ENCODE data around the gene AOAH. TPM values are rescaled to one million over a fixed set of nuclear protein-coding genes. Genes with fewer than 3 reads are reported as not detected.
A peak's percentile ranks its signal among the peaks of the same experiment; 100 is the strongest.

AOAH gene
- total RNA-seq, 2 experiments from 2014 or later: 17.7 to 18.0 TPM

DNA sequence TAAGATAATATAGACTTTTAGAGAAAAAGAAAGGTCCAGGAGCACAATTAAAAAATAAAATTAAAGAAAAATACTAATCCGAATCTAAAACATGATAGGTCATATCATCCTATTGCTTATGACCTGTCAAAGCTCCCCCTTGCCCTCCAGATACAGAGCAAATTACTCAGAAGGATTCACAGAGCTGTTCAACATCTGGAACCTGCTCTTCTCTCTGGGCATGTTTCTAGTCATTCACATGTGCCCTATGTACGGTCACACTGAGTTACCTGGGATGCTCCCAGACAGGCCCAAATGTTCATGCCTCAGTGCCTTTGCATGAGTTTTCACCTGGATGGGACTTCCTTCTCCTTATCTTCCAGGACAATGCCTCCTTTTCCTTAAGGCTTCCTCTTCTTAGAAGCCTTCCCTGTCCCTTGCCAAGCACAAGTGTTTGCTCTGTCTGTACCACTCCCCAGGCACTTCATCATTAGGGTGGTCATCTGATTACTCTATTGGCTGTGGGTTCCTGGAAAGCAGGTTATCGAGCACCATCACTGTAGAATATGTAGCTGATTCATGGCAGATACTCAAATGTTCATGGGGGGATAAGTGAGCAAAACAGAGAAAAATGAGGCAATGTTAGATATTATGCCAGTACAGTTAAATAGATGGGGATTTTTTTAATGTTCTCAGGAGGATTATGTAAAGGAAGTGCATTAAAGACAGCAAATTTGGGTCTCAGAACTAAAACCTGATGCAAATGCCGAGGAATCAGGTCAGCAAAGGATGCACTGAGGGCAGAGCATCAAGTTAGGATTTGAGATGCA, 12.0 kb upstream of the AOAH start:
- H3K4me3 Mint-ChIP-seq: peak overlapping the region; percentile 46
- peaks cover 21% of the 10 kb centered on the region for H3K9me3 Mint-ChIP-seq (ENCODE audit: insufficient read depth)
- ChIA-PET CTCF (interaction anchor here (0.6 to 1.8 kb wide), 4 partner anchors 10 to 58 kb away, joined by 3 to 5 read pairs (median 4); no protein-coding TSS in a partner anchor), POLR2A (no interaction called here)
- ATAC-seq: peak; percentile 27
- H3K4me1 Mint-ChIP-seq (ENCODE audit: low read depth): peaks cover 40% of the 10 kb centered on the region
- H3K27me3 Mint-ChIP-seq (ENCODE audit: low read depth): no peaks in the 10 kb centered on the region
- H3K36me3 Mint-ChIP-seq (ENCODE audit: low read depth): peaks cover 18% of the 10 kb centered on the region
- DNase-seq: no peak
- peak overlapping the region; percentile 84 for H3K27ac Mint-ChIP-seq

DNA sequence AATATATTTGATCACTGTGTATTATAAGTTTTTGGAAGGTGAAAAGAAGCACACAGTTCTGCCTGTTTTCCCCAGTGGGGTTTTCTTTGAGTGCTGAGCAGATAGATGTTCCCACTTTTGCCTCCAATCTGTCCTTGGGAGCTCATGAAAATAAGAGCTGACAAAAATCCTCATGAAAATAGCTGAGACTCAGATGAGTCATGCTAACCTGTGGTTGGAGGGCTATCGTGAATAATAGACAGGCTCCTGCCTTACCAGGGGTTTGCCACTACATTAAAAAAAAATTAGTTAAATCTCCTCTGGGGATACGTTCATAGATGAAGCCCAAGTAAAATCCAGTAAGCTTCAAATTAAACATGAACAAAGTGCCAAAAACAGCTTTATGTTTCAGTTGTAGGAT, 10.9 kb upstream of the AOAH start:
- H3K27me3 Mint-ChIP-seq (ENCODE audit: low read depth): no peaks in the 10 kb centered on the region
- peaks cover 26% of the 10 kb centered on the region for H3K36me3 Mint-ChIP-seq (ENCODE audit: low read depth)
- DNase-seq (no peak), ATAC-seq (no peak)
- CTCF ChIA-PET: interaction anchor here (0.8 to 1.8 kb wide), 8 partner anchors 9 to 1635 kb away, joined by 3 to 6 read pairs (median 4); no protein-coding TSS in a partner anchor
- H3K4me3 Mint-ChIP-seq: no peak overlapping the region
- POLR2A ChIA-PET: interaction anchor here (0.5 to 1.7 kb wide), 3 partner anchors 11 to 446 kb away, joined by 3 to 5 read pairs (median 4); partner anchors contain the start of gene AOAH
- peaks cover 40% of the 10 kb centered on the region for H3K4me1 Mint-ChIP-seq (ENCODE audit: low read depth)
- H3K27ac Mint-ChIP-seq: no peak overlapping the region
- H3K9me3 Mint-ChIP-seq (ENCODE audit: insufficient read depth): peaks cover 30% of the 10 kb centered on the region

DNA sequence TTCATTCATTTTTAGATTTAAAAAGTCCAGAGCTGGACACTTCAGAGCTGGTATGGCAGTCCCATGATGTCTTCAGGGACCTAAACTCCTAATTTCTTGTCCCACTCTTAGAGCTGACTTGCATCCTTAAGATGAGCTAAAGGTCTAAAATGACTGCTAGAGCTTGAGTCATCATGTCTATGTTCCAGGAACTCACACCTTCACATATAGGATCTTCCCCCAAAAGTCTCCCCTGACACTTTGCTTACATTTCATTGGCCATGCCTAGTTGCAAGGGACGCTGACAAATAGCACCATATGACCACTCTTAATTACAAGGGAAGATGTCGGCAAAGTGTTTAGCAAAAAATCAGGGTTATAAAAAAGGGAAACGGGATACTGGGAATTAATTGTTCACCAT, 10.4 kb upstream of the AOAH start:
- ATAC-seq (no peak), DNase-seq (no peak)
- ChIA-PET CTCF (interaction anchor here (0.8 to 1.8 kb wide), 6 partner anchors 8 to 1635 kb away, joined by 3 to 6 read pairs (median 3); no protein-coding TSS in a partner anchor), POLR2A (interaction anchor here (0.5 to 1.7 kb wide), 3 partner anchors 11 to 446 kb away, joined by 3 to 5 read pairs (median 4); partner anchors contain the start of gene AOAH)
- H3K9me3 Mint-ChIP-seq (ENCODE audit: insufficient read depth): peaks cover 35% of the 10 kb centered on the region
- H3K27me3 Mint-ChIP-seq (ENCODE audit: low read depth): no peaks in the 10 kb centered on the region
- peaks cover 40% of the 10 kb centered on the region for H3K4me1 Mint-ChIP-seq (ENCODE audit: low read depth)
- H3K4me3 Mint-ChIP-seq: no peak overlapping the region
- no peak overlapping the region for H3K27ac Mint-ChIP-seq
- peaks cover 28% of the 10 kb centered on the region for H3K36me3 Mint-ChIP-seq (ENCODE audit: low read depth)

DNA sequence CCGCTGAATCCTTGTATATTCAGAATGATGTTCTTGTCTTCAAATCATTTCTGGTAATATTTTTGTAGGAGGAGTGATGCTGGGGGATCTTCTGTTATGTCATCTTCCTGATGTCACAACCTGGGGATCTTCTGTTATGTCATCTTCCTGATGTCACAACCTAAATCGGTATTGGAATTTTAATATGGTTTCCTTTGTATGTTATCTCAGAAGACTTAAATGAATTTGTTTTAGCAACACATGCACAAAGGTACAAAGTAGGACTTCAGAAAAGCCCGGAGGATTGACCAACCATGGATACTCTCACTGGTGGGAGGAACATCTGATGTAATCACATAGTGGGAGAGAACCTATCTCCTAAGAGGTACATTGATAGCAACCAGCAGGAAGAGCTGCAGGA, 9.1 kb upstream of the AOAH start:
- no peak overlapping the region for H3K4me3 Mint-ChIP-seq
- no peak for DNase-seq
- H3K27ac Mint-ChIP-seq: no peak overlapping the region
- CTCF ChIA-PET: interaction anchor here (1.7 kb wide), 1 partner anchor 14 kb away, joined by 6 read pairs; no protein-coding TSS in a partner anchor
- peaks cover 41% of the 10 kb centered on the region for H3K9me3 Mint-ChIP-seq (ENCODE audit: insufficient read depth)
- POLR2A ChIA-PET: no interaction called here
- peaks cover 40% of the 10 kb centered on the region for H3K4me1 Mint-ChIP-seq (ENCODE audit: low read depth)
- H3K36me3 Mint-ChIP-seq (ENCODE audit: low read depth): peaks cover 35% of the 10 kb centered on the region
- ATAC-seq: no peak
- H3K27me3 Mint-ChIP-seq (ENCODE audit: low read depth): no peaks in the 10 kb centered on the region

DNA sequence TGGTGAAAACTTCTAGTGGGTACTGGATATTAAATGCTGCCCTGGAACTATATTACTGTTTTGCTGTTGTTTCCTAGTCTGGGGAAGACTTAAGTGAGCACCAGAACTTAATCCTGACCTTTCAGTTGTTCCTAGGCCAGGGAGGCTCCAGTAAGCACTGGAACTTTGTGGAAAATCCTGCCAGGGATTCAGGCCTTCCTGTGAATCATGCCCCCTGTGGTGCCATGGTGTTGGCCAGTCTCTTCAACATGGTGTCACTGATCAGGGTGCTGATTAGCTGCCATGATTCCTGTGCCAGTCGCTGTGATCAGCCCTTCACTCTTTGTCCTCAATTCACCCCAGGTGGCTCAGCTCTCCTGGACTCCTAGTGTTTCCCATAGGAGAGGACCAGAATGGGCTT, 8.5 kb upstream of the AOAH start:
- H3K36me3 Mint-ChIP-seq (ENCODE audit: low read depth): peaks cover 35% of the 10 kb centered on the region
- CTCF ChIA-PET: no interaction called here

DNA sequence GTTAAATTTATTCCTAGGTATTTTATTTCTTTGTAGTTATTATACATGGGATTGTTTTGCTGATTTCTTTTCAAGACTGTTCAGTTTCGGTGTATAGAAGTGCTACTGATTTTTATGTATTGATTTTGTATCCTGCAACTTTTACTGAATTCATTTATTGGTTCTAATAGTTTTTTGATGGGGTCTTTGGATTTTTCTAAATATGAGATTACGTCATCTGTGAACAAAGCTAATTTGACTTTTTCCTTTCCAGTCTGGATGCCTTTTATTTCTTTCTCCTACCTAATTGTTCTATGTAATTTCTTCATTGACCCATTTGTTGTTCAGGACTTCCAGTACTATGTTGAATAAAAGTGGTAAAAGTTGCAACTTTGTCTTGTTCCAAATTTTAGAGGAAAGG, 5.8 kb upstream of the AOAH start:
- CTCF ChIA-PET: no interaction called here
- POLR2A ChIA-PET: no interaction called here
- Mint-ChIP-seq H3K9me3 (ENCODE audit: insufficient read depth) (peaks cover 41% of the 10 kb centered on the region), H3K27me3 (ENCODE audit: low read depth) (no peaks in the 10 kb centered on the region), H3K4me3 (no peak overlapping the region), H3K27ac (no peak overlapping the region), H3K4me1 (ENCODE audit: low read depth) (peaks cover 46% of the 10 kb centered on the region), H3K36me3 (ENCODE audit: low read depth) (peaks cover 38% of the 10 kb centered on the region)
- ATAC-seq (no peak), DNase-seq (no peak)

More for the DNA sequence above, 8.5 kb upstream of the AOAH start:
- POLR2A ChIA-PET: no interaction called here
- no peaks in the 10 kb centered on the region for H3K27me3 Mint-ChIP-seq (ENCODE audit: low read depth)
- no peak overlapping the region for H3K4me3 Mint-ChIP-seq
- no peak for DNase-seq
- H3K27ac Mint-ChIP-seq: no peak overlapping the region
- peaks cover 41% of the 10 kb centered on the region for H3K9me3 Mint-ChIP-seq (ENCODE audit: insufficient read depth)
- no peak for ATAC-seq
- H3K4me1 Mint-ChIP-seq (ENCODE audit: low read depth): peaks cover 39% of the 10 kb centered on the region

DNA sequence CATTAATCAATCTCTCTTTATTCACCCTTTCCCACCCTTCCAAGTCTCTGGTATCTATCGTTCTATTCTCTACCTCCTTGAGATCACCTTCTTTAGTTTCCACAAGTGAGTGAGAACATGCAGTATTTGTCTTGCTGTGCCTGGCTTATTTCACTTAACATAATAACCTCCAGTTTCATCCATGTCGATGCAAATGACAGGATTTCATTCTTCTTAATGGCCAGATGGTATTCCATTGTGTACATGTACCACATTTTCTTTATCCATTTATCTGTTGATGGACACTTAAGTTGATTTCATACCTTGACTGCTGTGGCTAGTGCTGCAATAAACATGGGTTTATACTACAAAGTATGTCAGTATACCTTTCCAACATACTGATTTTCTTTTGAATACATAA, 3.8 kb upstream of the AOAH start:
- POLR2A ChIA-PET: no interaction called here
- no peaks in the 10 kb centered on the region for H3K27me3 Mint-ChIP-seq (ENCODE audit: low read depth)
- H3K9me3 Mint-ChIP-seq (ENCODE audit: insufficient read depth): peaks cover 31% of the 10 kb centered on the region
- DNase-seq (no peak), ATAC-seq (no peak)
- CTCF ChIA-PET: interaction anchor here (1.9 to 3.1 kb wide), 2 partner anchors 58 to 470 kb away, joined by 4 to 11 read pairs; no protein-coding TSS in a partner anchor
- H3K27ac Mint-ChIP-seq: no peak overlapping the region
- peaks cover 33% of the 10 kb centered on the region for H3K36me3 Mint-ChIP-seq (ENCODE audit: low read depth)
- H3K4me3 Mint-ChIP-seq: no peak overlapping the region
- peaks cover 52% of the 10 kb centered on the region for H3K4me1 Mint-ChIP-seq (ENCODE audit: low read depth)

DNA sequence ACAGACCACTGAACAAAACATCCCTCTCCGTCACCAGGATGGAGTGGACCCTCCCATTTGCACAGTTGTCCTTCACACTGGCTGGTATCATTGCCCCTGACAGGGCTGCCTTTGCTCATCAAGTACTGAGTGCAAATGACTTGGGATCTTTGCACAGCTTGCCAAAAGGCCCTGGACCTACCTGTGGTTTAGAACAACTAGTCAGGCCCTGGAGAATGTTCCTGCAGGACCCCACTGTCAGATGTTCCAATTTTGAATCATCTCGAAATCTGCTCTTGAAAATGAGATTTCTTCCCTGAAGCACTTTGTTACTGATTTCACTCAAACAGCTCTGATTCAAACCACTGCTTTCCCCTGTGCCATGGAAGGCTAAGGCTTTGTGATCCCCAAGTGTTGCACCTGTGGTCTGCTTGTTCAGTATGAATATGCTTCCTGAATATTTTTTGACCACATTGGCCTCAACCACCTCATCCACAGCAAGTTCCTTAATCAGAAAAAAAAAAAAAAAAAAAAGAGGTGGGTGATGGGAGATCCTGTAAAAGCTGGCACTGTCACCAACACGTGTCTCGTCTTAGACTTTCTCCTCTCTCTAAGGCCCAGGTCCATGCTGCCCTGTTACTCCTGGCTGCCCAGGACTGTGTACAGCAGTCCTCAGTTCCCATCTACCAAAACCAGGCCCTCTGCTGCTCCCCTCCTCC, 2.7 kb upstream of the AOAH start:
- no peak for DNase-seq
- CTCF ChIA-PET: interaction anchor here (0.8 to 3.1 kb wide), 9 partner anchors 9 to 471 kb away, joined by 3 to 11 read pairs (median 4); no protein-coding TSS in a partner anchor
- peaks cover 58% of the 10 kb centered on the region for H3K4me1 Mint-ChIP-seq (ENCODE audit: low read depth)

DNA sequence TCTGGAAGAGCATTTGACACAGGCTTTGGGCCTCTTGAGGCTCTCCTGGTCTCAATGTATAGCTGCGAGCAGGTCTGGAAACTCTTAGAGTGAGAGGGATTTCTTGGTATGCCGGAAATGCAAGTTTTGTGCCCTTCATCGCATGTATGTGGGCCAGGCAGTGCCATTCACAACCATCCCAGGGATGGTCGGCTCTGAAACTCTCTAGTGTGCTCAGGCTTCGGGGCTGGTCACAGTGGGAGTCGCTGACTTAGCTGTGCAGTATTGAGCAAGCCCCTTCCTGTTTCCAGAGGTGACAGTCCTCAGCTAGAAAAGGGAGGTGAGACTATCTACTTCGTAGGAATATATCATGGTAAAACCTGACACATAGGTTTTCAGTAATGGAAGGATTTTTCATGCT, 2.0 kb upstream of the AOAH start:
- DNase-seq: no peak
- CTCF ChIA-PET: interaction anchor here (0.8 to 3.1 kb wide), 11 partner anchors 9 to 472 kb away, joined by 3 to 11 read pairs (median 4); no protein-coding TSS in a partner anchor
- ATAC-seq: no peak
- no peak overlapping the region for H3K4me3 Mint-ChIP-seq
- POLR2A ChIA-PET: interaction anchor here (1.2 to 1.3 kb wide), 2 partner anchors 48 to 51 kb away, joined by 3 read pairs; no protein-coding TSS in a partner anchor
- peaks cover 64% of the 10 kb centered on the region for H3K4me1 Mint-ChIP-seq (ENCODE audit: low read depth)
- H3K27ac Mint-ChIP-seq: peak overlapping the region; percentile 77
- H3K27me3 Mint-ChIP-seq (ENCODE audit: low read depth): no peaks in the 10 kb centered on the region
- peaks cover 20% of the 10 kb centered on the region for H3K9me3 Mint-ChIP-seq (ENCODE audit: insufficient read depth)
- H3K36me3 Mint-ChIP-seq (ENCODE audit: low read depth): peaks cover 34% of the 10 kb centered on the region

More for the DNA sequence above, 2.7 kb upstream of the AOAH start:
- no peak overlapping the region for H3K4me3 Mint-ChIP-seq
- no peaks in the 10 kb centered on the region for H3K27me3 Mint-ChIP-seq (ENCODE audit: low read depth)
- peaks cover 25% of the 10 kb centered on the region for H3K9me3 Mint-ChIP-seq (ENCODE audit: insufficient read depth)
- H3K36me3 Mint-ChIP-seq (ENCODE audit: low read depth): peaks cover 35% of the 10 kb centered on the region
- ATAC-seq: no peak
- H3K27ac Mint-ChIP-seq: peak overlapping the region; percentile 77
- POLR2A ChIA-PET: interaction anchor here (1.3 kb wide), 1 partner anchor 49 kb away, joined by 3 read pairs; no protein-coding TSS in a partner anchor

DNA sequence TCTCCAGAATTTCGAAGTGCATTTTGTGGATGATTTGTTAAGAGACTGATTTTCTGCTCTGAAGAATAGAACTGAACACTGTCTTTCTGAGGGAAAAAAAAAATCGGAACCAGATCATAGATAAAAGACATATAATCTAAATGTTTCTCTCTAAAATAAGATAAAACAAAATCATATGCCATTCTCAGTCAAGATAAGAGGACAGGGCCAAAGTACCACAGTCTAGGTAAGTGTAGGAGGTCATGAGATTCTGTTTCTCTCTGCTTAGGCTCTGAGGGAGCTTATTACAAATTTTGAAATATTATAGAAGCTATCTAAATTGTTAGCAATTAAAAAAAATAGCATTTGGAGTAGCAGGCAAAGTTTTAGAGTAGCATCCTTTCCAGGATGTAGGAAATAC, 702 bp upstream of the AOAH start:
- Mint-ChIP-seq H3K4me1 (ENCODE audit: low read depth) (peaks cover 75% of the 10 kb centered on the region), H3K4me3 (peak overlapping the region; percentile 77), H3K36me3 (ENCODE audit: low read depth) (peaks cover 28% of the 10 kb centered on the region), H3K27me3 (ENCODE audit: low read depth) (no peaks in the 10 kb centered on the region), H3K9me3 (ENCODE audit: insufficient read depth) (peaks cover 9% of the 10 kb centered on the region), H3K27ac (peak overlapping the region; percentile 91)
- no peak for DNase-seq
- CTCF ChIA-PET: interaction anchor here (1.0 to 3.1 kb wide), 3 partner anchors 38 to 55 kb away, joined by 3 to 11 read pairs (median 5); no protein-coding TSS in a partner anchor
- no peak for ATAC-seq
- POLR2A ChIA-PET: no interaction called here

DNA sequence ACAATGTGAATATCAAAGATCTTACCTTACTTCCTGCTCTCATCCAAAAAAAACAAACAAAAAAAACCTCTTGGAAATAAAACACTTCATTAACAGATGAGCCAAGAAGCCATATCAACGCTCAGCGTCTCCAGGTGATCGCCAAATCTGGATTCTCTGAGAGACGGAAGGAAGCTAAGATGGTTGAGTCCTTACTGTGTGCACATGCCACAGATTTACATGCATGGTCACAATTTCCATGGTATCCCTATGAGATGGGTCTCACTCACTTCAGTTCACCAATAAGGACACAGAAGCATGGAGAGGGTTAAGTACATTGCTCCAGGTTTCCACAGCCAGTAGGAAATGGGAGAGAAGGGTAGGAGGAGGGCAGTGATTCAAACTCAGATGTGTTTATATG, 1.0 kb downstream of the AOAH start:
- ATAC-seq (no peak), DNase-seq (no peak)
- Mint-ChIP-seq H3K4me1 (ENCODE audit: low read depth) (peaks cover 88% of the 10 kb centered on the region), H3K9me3 (ENCODE audit: insufficient read depth) (no peaks in the 10 kb centered on the region), H3K36me3 (ENCODE audit: low read depth) (peaks cover 30% of the 10 kb centered on the region), H3K4me3 (peak overlapping the region; percentile 77), H3K27me3 (ENCODE audit: low read depth) (no peaks in the 10 kb centered on the region), H3K27ac (peak overlapping the region; percentile 91)
- ChIA-PET POLR2A (interaction anchor here (0.6 to 1.6 kb wide), 5 partner anchors 12 to 141 kb away, joined by 3 to 5 read pairs (median 4); no protein-coding TSS in a partner anchor), CTCF (interaction anchor here (1.0 to 1.9 kb wide), 6 partner anchors 15 to 334 kb away, joined by 3 to 7 read pairs (median 4); no protein-coding TSS in a partner anchor)

All from activated CD8-positive, alpha-beta T cell treated with anti-CD3 and anti-CD28 coated beads, Interleukin-2, amount 10 ng/mL, durations not matched to agents 7 days and 5 days (primary cell).